ENCODE measurements around the gene STH. TPM values are rescaled to one million over a fixed set of nuclear protein-coding genes. Genes with fewer than 3 reads are reported as not detected.

Gene STH
- total and polyA plus RNA-seq, 9 of the 15 experiments (the other 6 are each of a cell fraction or from before 2014, with no cell fraction given): not detected

DNA sequence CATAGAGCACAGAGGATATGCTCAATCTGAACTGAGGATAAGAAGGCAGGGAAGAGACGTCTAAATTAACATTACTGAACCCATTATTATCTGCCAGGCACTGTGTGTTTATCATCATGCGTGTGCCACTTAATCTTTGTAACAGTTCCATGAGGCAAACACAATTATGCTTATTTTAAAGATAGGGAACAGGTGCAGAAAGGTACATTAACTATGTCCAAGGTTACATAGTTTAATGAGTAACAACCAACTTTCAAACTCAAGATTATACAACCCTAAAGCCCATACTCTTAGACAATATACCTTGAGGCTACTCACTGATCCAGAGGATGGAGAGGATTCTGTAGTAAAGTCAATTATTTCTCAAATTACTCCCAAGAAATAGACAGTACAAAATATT, 43.2 kb downstream of the STH start:
- intact Hi-C loops (cut with micrococcal nuclease): no loop called here
- BruUV-seq (replicated peaks): no TSS peak
- FAIRE-seq (no peak), DNase-seq (ENCODE audit: extremely low read depth in 1 of 4, low spot score in 3 of 4) (no peak), ATAC-seq (no peak)
- H3K4me1 ChIP-seq (replicated peaks in 1 of 2; ENCODE audit: control insufficient read depth in 2 of 2, insufficient read depth in 2 of 2, low read length in 2 of 2): peaks cover 0 to 5% of the 10 kb centered on the region in 2 experiments; a peak in 2 of 5 replicates
- H3K4me2 ChIP-seq (ENCODE audit: insufficient read depth, low read length): no peak overlapping the region
- ChIA-PET POLR2A (interaction anchor here (0.6 to 0.7 kb wide), 3 partner anchors 9 to 939 kb away, joined by 3 read pairs; no protein-coding TSS in a partner anchor), CTCF (ENCODE audit: low intra/inter-chr PET ratio) (interaction anchor here (0.6 kb wide), 3 partner anchors 61 to 169 kb away, joined by 3 to 7 read pairs (median 3); no protein-coding TSS in a partner anchor)
- no peak overlapping the region for H3K9ac ChIP-seq (ENCODE audit: insufficient read depth in 1 of 2, low read depth in 2 of 2, low read length in 2 of 2)
- H3K4me3 ChIP-seq: no peak overlapping the region
- no peak overlapping the region for H2AFZ ChIP-seq (ENCODE audit: low read depth, low read length)
- H3K79me2 ChIP-seq (ENCODE audit: control insufficient read depth, insufficient read depth, low read length): peaks cover 10% of the 10 kb centered on the region; the same call in 2 of the 3 replicates
- no peaks in the 10 kb centered on the region for H3K9me3 ChIP-seq (replicated peaks; ENCODE audit: control insufficient read depth, insufficient read depth, low read depth, low read length)
- H3K36me3 ChIP-seq (ENCODE audit: control insufficient read depth, insufficient read depth, low read length): peaks cover 93% of the 10 kb centered on the region
- no peaks in the 10 kb centered on the region; a peak in 1 of 5 replicates for H3K27me3 ChIP-seq (ENCODE audit: control insufficient read depth in 2 of 2, insufficient read depth in 2 of 2, low read length in 2 of 2)
- no peak overlapping the region for H3K27ac ChIP-seq (ENCODE audit: extremely low read depth, low read depth, low read length)
- 91% methylated on average over 2 of the region's 2 CpGs for WGBS (ENCODE audit: insufficient coverage, low coverage, missing lambda C conversion rate)
- in situ Hi-C loops (cut with MboI): no loop called here
- no peaks in the 10 kb centered on the region for H4K20me1 ChIP-seq (replicated peaks; ENCODE audit: control insufficient read depth, insufficient read depth, low read length)
- H3K9me1 ChIP-seq (ENCODE audit: control insufficient read depth, insufficient read depth, low read length): no peaks in the 10 kb centered on the region
- TF ChIP-seq, protein P1, sequence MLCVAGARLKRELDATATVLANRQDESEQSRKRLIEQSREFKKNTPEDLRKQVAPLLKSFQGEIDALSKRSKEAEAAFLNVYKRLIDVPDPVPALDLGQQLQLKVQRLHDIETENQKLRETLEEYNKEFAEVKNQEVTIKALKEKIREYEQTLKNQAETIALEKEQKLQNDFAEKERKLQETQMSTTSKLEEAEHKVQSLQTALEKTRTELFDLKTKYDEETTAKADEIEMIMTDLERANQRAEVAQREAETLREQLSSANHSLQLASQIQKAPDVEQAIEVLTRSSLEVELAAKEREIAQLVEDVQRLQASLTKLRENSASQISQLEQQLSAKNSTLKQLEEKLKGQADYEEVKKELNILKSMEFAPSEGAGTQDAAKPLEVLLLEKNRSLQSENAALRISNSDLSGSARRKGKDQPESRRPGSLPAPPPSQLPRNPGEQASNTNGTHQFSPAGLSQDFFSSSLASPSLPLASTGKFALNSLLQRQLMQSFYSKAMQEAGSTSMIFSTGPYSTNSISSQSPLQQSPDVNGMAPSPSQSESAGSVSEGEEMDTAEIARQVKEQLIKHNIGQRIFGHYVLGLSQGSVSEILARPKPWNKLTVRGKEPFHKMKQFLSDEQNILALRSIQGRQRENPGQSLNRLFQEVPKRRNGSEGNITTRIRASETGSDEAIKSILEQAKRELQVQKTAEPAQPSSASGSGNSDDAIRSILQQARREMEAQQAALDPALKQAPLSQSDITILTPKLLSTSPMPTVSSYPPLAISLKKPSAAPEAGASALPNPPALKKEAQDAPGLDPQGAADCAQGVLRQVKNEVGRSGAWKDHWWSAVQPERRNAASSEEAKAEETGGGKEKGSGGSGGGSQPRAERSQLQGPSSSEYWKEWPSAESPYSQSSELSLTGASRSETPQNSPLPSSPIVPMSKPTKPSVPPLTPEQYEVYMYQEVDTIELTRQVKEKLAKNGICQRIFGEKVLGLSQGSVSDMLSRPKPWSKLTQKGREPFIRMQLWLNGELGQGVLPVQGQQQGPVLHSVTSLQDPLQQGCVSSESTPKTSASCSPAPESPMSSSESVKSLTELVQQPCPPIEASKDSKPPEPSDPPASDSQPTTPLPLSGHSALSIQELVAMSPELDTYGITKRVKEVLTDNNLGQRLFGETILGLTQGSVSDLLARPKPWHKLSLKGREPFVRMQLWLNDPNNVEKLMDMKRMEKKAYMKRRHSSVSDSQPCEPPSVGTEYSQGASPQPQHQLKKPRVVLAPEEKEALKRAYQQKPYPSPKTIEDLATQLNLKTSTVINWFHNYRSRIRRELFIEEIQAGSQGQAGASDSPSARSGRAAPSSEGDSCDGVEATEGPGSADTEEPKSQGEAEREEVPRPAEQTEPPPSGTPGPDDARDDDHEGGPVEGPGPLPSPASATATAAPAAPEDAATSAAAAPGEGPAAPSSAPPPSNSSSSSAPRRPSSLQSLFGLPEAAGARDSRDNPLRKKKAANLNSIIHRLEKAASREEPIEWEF (CRISPR knock-in tag; IDR thresholded peaks at IDR 0.05): no peak
- TF ChIP-seq NRF1 (conservative IDR thresholded peaks at IDR 0.05 in 1 of 2, IDR thresholded peaks at IDR 0.05 in 1 of 2) (no peak), RB1 (IDR thresholded peaks at IDR 0.05; ENCODE audit: low read depth) (no peak), ZNF316 (IDR thresholded peaks at IDR 0.05) (no peak), HMG20A (CRISPR knock-in tag; conservative IDR thresholded peaks at IDR 0.05) (no peak), CBFA2T3 (IDR thresholded peaks at IDR 0.05) (no peak), LCOR (CRISPR knock-in tag; IDR thresholded peaks at IDR 0.05) (no peak), MEF2D (tag; conservative IDR thresholded peaks at IDR 0.05; ENCODE audit: low read depth) (no peak), ZNF12 (CRISPR knock-in tag; IDR thresholded peaks at IDR 0.05) (no peak), ZNF584 (CRISPR knock-in tag; IDR thresholded peaks at IDR 0.05; ENCODE audit: low read depth) (no peak), RBBP5 (IDR thresholded peaks at IDR 0.05; ENCODE audit: borderline replicate concordance, insufficient read depth, low read length, poor library complexity, severe bottlenecking) (no peak)
- TF ChIP-seq, protein P2, sequence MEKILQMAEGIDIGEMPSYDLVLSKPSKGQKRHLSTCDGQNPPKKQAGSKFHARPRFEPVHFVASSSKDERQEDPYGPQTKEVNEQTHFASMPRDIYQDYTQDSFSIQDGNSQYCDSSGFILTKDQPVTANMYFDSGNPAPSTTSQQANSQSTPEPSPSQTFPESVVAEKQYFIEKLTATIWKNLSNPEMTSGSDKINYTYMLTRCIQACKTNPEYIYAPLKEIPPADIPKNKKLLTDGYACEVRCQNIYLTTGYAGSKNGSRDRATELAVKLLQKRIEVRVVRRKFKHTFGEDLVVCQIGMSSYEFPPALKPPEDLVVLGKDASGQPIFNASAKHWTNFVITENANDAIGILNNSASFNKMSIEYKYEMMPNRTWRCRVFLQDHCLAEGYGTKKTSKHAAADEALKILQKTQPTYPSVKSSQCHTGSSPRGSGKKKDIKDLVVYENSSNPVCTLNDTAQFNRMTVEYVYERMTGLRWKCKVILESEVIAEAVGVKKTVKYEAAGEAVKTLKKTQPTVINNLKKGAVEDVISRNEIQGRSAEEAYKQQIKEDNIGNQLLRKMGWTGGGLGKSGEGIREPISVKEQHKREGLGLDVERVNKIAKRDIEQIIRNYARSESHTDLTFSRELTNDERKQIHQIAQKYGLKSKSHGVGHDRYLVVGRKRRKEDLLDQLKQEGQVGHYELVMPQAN (IDR thresholded peaks at IDR 0.05; ENCODE audit: borderline replicate concordance): no peak
- TF ChIP-seq, protein P3, sequence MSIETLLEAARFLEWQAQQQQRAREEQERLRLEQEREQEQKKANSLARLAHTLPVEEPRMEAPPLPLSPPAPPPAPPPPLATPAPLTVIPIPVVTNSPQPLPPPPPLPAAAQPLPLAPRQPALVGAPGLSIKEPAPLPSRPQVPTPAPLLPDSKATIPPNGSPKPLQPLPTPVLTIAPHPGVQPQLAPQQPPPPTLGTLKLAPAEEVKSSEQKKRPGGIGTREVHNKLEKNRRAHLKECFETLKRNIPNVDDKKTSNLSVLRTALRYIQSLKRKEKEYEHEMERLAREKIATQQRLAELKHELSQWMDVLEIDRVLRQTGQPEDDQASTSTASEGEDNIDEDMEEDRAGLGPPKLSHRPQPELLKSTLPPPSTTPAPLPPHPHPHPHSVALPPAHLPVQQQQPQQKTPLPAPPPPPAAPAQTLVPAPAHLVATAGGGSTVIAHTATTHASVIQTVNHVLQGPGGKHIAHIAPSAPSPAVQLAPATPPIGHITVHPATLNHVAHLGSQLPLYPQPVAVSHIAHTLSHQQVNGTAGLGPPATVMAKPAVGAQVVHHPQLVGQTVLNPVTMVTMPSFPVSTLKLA (conservative IDR thresholded peaks at IDR 0.05): no peak

Data from K562 (cell line).